CD4-positive, alpha-beta T cell treated with Interleukin-6 at 100 ng/mL for 8 hours (primary cell): ENCODE results near the gene CAPNS2.

Experiments
- DNase-seq: peaks from one replicate; pipeline ENCODE4 v3.0.0-alpha.2; 2020; ENCODE audit warnings: mixed read lengths, low spot score

The CAPNS2 gene

GRCh38 chr16:55566432-55567175 lies at the start of gene CAPNS2:
TSS of gene CAPNS2 (plus strand) at chr16:55566684. CDS start at chr16:55566757, 73 bp downstream.
- no peak for DNase-seq

- DNase-seq: no peak
Observed at GRCh38 chr16:55521792-55522191, 44.7 kb upstream of the CAPNS2 start.

GRCh38 chr16:55526441-55526840 lies 40.0 kb upstream of the CAPNS2 start:
- DNase-seq: no peak

GRCh38 chr16:55527885-55528284 lies 38.6 kb upstream of the CAPNS2 start:
- no peak for DNase-seq

- no peak for DNase-seq
Observed at GRCh38 chr16:55529018-55529417, 37.5 kb upstream of the CAPNS2 start.

GRCh38 chr16:55530316-55530856 lies 36.1 kb upstream of the CAPNS2 start:
- DNase-seq: no peak

- DNase-seq: no peak
Observed at GRCh38 chr16:55532227-55532626, 34.3 kb upstream of the CAPNS2 start.

- no peak for DNase-seq
Observed at GRCh38 chr16:55534756-55535155, 31.7 kb upstream of the CAPNS2 start.

GRCh38 chr16:55539049-55539448 lies 27.4 kb upstream of the CAPNS2 start:
- no peak for DNase-seq

GRCh38 chr16:55539488-55539887 lies 27.0 kb upstream of the CAPNS2 start:
- DNase-seq: no peak

GRCh38 chr16:55540221-55540620 lies 26.3 kb upstream of the CAPNS2 start:
- no peak for DNase-seq

GRCh38 chr16:55542459-55543082 lies 23.9 kb upstream of the CAPNS2 start:
- DNase-seq: no peak

GRCh38 chr16:55543472-55543871 lies 23.0 kb upstream of the CAPNS2 start:
- DNase-seq: no peak

GRCh38 chr16:55552621-55553020 lies 13.9 kb upstream of the CAPNS2 start:
- DNase-seq: no peak

GRCh38 chr16:55555436-55555835 lies 11.0 kb upstream of the CAPNS2 start:
- no peak for DNase-seq

GRCh38 chr16:55557186-55557585 lies 9.3 kb upstream of the CAPNS2 start:
- DNase-seq: no peak

GRCh38 chr16:55559233-55559632 lies 7.3 kb upstream of the CAPNS2 start:
- no peak for DNase-seq

- no peak for DNase-seq
Observed at GRCh38 chr16:55559933-55560516, 6.5 kb upstream of the CAPNS2 start.

GRCh38 chr16:55561319-55561848 lies 5.1 kb upstream of the CAPNS2 start:
- no peak for DNase-seq

GRCh38 chr16:55562936-55563335 lies 3.5 kb upstream of the CAPNS2 start:
- DNase-seq: no peak

GRCh38 chr16:55563797-55564196 lies 2.7 kb upstream of the CAPNS2 start:
- DNase-seq: no peak

- DNase-seq: no peak
Observed at GRCh38 chr16:55565086-55565485, 1.4 kb upstream of the CAPNS2 start.

GRCh38 chr16:55567382-55567781 lies 898 bp downstream of the CAPNS2 start:
- DNase-seq: no peak
